Right cardiac atrium (tissue), 5 donors: ENCODE data around the gene SPINK9. TPM values are rescaled to one million over a fixed set of nuclear protein-coding genes. Genes with fewer than 3 reads are reported as not detected.
"Not testable (repeated sequence)": the region's sequence is repeated elsewhere in the genome, so short reads cannot be mapped to it uniquely, and the experiment has no call there.

Experiments used
- ATAC-seq, 2 donors: fragments of 200-7000 bp; cut with Tn5 transposase; one replicate each; pipeline versions ENCODE4 v1.8.0 to v1.9.1; 2020; ENCODE audit warnings: moderate library complexity in 2 of 2, mild to moderate bottlenecking in 1 of 2
- DNase-seq, 3 donors: peaks; one replicate each; pipeline ENCODE4 v3.0.0-alpha.2; 2020
- H3K27ac ChIP-seq: one replicate; pipeline ENCODE4 v1.5.1; 2013; ENCODE audit warnings: mild to moderate bottlenecking, low read length, control low read depth, moderate library complexity
- H3K27me3 ChIP-seq: one replicate; pipeline ENCODE4 v1.6.1; 2013; ENCODE audit not compliant: control insufficient read depth, insufficient read depth
- H3K4me1 ChIP-seq: one replicate; pipeline ENCODE4 v1.6.1; 2013; ENCODE audit warnings: low read length; ENCODE audit not compliant: control insufficient read depth, insufficient read depth
- H3K4me3 ChIP-seq: one replicate; pipeline ENCODE4 v1.5.1; 2013; ENCODE audit warnings: low read length, control low read depth
- H3K9me3 ChIP-seq: one replicate; pipeline ENCODE4 v1.6.1; 2013; ENCODE audit warnings: low read length; ENCODE audit not compliant: control insufficient read depth
- WGBS: extraction: QIAGEN DNeasy Blood & Tissue Kit; methylation state at CpG from one replicate; pipeline ENCODE4 v1.1.7; 2013; 5-methylcytosine and 5-hydroxymethylcytosine counted together
- intact Hi-C, 4 donors: fragments of 100-400 bp; cut with DNase I; formaldehyde crosslinking; loops; one replicate each; pipeline versions ENCODE4 v1.11.0 to v1.14.0; 2022 to 2023
- polyA plus RNA-seq: library from polyadenylated mRNA; stranded (reverse); fragments of 200-250 nt; gene quantifications from one replicate; pipeline ENCODE4 v1.2.3, GENCODE V29; 2013
- total RNA-seq, 4 donors: library from RNA; stranded (reverse); fragmentation: NEBNext Ultra II Directional; extraction: Animal tissue kit (Norgen Biotek cat#: 25700); gene quantifications; one replicate each; pipeline ENCODE4 v1.2.1, GENCODE V29; 2021
- donor health status: healthy with polysubstance abuse.
- donor health status: DM: no; HTN: yes; CAD: no.
- donor health status: DM: no; HTN: no; CAD: no.
- donor health status: DM: no; HTN: yes; CAD: no; lungs with severe emphysema.
- donor health status: DM: yes; HTN: yes; CAD: no.

The SPINK9 gene
- total and polyA plus RNA-seq, 5 donors, result 0.61 to 1.2 (median 0.73) TPM; not detected in 1

DNA sequence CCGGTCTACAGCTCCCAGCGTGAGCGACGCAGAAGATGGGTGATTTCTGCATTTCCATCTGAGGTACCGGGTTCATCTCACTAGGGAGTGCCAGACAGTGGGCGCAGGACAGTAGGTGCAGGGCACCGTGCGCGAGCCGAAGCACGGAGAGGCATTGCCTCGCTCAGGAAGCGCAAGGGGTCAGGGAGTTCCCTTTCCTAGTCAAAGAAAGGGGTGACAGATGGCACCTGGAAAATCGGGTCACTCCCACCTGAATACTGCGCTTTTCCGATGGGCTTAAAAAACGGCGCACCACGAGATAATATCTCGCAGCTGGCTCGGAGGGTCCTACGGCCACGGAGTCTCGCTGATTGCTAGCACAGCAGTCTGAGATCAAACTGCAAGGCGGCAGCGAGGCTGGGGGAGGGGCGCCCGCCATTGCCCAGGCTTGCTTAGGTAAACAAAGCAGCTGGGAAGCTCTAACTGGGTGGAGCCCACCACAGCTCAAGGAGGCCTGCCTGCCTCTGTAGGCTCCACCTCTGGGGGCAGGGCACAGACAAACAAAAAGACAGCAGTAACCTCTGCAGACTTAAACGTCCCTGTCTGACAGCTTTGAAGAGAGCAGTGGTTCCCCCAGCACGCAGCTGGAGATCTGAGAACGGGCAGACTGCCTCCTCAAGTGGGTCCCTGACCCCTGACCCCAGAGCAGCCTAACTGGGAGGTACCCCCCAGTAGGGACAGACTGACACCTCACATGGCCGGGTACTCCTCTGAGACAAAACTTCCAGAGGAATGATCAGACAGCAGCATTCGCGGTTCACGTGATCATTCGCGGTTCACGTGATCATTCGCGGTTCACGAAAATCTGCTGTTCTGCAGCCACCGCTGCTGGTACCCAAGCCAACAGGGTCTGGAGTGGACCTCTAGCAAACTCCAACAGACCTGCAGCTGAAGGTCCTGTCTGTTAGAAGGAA is 15.1 kb upstream of the SPINK9 start:
- H3K4me1 ChIP-seq, H3K27me3 ChIP-seq, intact Hi-C loops, H3K9me3 ChIP-seq, H3K4me3 ChIP-seq, ATAC-seq, H3K27ac ChIP-seq: not testable (repeated sequence)
- peak in 1 of 3 donors; percentile 54 for DNase-seq
- WGBS, result 58% methylated on average over 42 of the region's 42 CpGs

DNA sequence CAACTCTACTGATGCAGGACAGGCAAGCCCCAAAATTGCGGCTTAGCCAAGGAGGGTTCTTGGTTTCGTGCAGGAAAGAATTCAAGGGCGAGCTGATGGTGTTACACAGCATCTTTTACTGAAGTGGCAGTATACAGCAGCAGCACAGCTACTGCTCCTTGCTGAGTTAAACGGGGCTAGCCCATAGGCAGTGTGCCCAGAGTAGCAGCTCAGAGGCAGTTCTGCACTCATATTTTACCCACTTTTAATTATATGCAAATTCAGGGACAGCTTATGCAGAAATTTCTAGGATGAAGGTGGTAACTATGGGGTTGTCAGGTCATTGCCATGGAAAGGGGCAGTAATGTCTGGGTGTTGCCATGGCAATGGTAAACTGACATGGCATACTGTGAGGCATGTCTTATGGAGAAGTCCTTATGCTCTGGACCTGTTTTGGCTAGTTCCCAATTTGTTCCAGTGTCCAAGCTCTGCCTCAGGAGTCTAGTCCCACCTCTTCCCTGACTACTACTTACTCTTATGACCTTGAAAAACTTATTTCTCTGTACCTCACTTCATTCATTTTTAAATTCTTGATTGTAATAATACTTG is 2.0 kb upstream of the SPINK9 start:
- no peak overlapping the region for H3K27ac ChIP-seq
- no peak overlapping the region for H3K4me3 ChIP-seq
- 90% methylated on average over 4 of the region's 4 CpGs for WGBS
- H3K27me3 ChIP-seq, result no peaks in the 10 kb centered on the region
- DNase-seq, result no peak
- ATAC-seq, result no peak
- intact Hi-C loops, result no loop called here
- H3K9me3 ChIP-seq, result no peaks in the 10 kb centered on the region
- H3K4me1 ChIP-seq, result no peaks in the 10 kb centered on the region

DNA sequence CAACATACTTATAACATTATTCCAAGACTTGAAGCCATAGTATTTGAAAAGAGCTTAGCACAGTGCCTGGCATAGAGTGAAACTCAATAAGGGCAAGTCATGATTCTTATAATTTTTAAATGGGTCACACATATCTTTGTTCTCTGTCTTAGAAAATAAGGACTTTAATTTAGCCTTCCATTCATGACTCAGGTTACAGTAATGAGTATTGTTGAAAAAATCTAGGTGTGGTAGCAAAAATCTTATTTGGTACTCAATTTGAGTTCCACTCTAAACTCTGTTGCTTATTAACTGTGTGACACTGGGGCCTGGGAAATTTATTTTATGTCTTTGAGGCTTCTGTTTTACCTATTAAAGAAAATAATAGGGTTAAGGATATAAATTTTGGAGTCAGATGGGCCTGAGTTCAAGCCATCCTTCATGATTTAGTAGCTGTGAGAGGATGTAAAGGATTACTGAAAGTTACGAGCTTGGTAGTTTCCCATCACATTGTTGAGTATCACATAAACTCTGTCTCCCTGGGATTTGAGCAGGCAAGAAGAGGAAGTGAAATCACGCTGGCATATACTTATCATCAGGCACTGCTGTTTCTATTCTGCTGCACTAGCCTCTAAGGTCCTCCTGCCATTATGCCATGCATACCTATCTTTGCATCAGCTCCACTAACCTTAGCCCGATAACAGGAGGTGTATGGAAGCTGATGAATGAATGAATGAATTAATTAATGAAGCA is 1.5 kb downstream of the SPINK9 start:
- no peaks in the 10 kb centered on the region for H3K27me3 ChIP-seq
- H3K4me3 ChIP-seq, result no peak overlapping the region
- H3K27ac ChIP-seq, result no peak overlapping the region
- H3K9me3 ChIP-seq, result no peaks in the 10 kb centered on the region
- 77% methylated on average over 3 of the region's 3 CpGs for WGBS
- intact Hi-C loops, result no loop called here
- ATAC-seq (no peak), DNase-seq (no peak)
- no peaks in the 10 kb centered on the region for H3K4me1 ChIP-seq

DNA sequence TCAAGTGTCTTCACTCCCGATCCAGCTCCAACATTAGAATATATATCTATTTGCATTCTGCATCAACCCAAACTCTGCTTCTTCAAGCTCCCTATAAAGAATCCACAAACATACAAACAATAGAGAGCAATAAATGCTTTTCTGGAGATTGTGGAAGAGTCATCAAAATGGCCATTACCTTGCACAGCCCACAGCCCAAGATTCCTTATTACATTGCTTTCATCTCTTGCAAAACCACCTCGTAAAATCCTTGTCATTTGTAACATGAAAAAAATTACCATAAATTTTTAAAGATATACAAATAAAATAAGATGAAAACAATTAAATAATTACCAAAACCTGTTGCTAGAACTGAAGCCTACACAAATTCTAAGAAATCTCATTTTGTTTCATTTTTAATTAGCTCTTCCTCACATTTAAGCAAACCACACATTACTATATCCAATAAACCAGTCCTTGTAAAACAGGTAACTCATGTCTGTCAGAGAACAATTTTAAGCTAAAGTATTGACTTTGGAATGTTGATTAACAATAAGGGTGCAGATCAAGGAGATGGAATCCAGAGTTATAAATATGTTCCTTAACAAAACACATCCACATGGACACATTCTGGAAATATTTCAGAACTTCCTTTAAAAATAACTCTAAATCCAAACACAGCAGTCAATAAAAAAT is 7.1 kb downstream of the SPINK9 start:
- no peak overlapping the region for H3K4me3 ChIP-seq
- intact Hi-C loops, result no loop called here
- no peak for ATAC-seq
- no peaks in the 10 kb centered on the region for H3K9me3 ChIP-seq
- 96% methylated on average over 2 of the region's 2 CpGs for WGBS
- H3K4me1 ChIP-seq, result peaks cover 2% of the 10 kb centered on the region
- H3K27ac ChIP-seq, result no peak overlapping the region
- no peak for DNase-seq
- no peaks in the 10 kb centered on the region for H3K27me3 ChIP-seq

DNA sequence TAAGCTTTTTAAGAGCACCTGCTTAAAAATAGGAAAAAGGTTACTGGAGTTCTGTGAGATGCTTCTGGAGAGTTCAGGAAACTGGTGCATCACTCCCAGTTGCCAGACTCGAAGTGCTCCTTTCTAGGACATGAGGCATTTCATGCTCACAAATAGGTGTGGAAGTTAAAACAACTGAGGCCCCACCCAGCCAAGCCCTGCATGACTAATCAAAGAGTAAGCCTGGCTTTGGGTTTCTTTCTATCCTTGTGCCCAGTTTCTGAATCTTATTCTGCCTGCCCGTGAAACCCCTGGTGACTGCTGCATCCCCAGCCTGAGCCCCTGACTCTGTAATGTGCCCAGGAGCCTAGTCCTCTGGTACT is 7.7 kb downstream of the SPINK9 start:
- no peak overlapping the region for H3K4me3 ChIP-seq
- no peak overlapping the region for H3K27ac ChIP-seq
- intact Hi-C loops, result no loop called here
- no peaks in the 10 kb centered on the region for H3K27me3 ChIP-seq
- peaks cover 2% of the 10 kb centered on the region for H3K4me1 ChIP-seq
- 85% methylated on average over 2 of the region's 2 CpGs for WGBS
- DNase-seq, result no peak
- ATAC-seq, result no peak
- H3K9me3 ChIP-seq, result no peaks in the 10 kb centered on the region

DNA sequence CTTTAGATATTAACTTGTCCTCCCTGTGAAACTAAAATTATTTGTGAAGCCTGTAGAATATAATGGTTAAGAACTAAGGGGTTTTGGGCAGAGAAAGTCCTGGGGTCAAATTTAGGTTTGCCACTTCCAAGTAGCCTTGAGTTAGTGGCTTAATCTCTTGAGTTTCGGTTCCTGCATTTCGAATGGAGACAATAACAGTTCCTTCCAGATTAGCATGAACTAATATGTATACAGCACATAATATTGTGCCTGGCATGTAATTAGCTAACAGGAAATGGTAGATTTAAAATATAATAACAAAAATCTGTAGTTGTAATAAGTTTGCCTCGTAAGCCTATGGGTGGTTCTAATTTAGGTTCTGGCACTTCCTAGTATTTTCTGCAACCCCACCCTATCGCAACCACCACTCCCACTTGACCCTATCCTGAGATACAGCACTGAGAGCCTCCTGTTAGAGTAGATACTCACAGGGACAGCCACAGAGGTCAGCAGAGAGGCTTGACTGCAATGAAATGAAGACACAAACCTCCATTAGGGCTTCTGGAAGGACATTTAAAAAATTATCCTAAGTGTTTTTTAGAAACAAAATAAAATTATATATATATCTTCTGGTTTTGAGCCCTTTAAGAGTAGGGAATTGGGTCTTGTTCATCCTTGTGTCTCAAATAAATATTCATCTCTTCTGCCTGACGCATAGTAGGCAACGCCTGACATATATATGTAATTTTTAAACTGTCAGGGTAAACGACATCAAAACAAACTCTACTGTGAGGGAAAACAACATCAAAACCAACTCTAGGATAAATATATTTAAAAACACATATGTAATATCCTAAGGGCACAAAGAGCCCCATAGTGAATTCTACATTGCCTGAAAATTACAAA is 8.5 kb downstream of the SPINK9 start:
- Histone ChIP-seq H3K4me3 (no peak overlapping the region), H3K9me3 (no peaks in the 10 kb centered on the region), H3K27me3 (no peaks in the 10 kb centered on the region), H3K27ac (no peak overlapping the region), H3K4me1 (peaks cover 2% of the 10 kb centered on the region)
- 76% methylated on average over 7 of the region's 7 CpGs for WGBS
- intact Hi-C loops, result no loop called here
- DNase-seq, result no peak
- ATAC-seq, result no peak

DNA sequence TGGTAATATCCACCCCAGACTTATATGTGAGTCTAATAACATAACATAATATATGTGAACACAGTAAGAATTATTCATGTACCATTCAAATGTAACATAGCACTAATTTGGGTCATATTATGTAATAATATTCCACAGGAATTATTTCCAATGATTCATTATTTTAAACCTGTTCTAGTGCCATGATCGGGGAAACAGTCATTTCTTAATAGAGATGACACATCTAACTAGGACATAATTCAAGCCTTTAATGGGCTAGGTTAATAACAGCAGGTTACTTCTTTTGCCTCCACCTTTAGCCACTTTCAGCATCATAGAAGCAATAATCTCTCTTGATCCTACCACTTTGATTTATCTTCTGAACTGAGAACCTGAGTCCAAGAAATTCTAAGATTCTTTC is 12.3 kb downstream of the SPINK9 start:
- 93% methylated on average over 1 of the region's 1 CpG for WGBS
- H3K27me3 ChIP-seq, result no peaks in the 10 kb centered on the region
- H3K27ac ChIP-seq, result no peak overlapping the region
- H3K4me1 ChIP-seq, result peaks cover 2% of the 10 kb centered on the region
- no peaks in the 10 kb centered on the region for H3K9me3 ChIP-seq
- intact Hi-C loops, result no loop called here
- ATAC-seq (no peak), DNase-seq (no peak)
- no peak overlapping the region for H3K4me3 ChIP-seq

DNA sequence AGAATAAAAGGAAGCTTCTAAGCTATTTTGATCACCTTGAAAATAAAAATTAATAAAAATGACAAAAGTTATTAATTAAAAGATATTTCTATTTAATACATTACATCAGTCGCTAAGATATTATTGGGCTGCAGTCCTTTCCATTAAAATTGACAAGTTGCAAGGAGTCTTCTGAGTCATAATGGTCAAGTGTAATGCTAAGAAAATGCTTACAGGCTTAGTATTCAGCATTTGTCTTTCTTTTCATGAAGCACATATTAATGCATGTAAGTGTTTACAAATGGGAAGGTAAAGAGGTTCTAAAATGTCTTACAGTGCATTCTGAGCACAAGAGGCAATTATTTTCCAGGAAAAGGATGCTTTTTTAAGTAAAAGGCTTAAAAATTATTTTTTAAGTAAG is 17.3 kb downstream of the SPINK9 start:
- no peak overlapping the region for H3K27ac ChIP-seq
- no peaks in the 10 kb centered on the region for H3K4me1 ChIP-seq
- ATAC-seq (no peak), DNase-seq (no peak)
- intact Hi-C loops, result no loop called here
- WGBS, result 87% methylated on average over 1 of the region's 1 CpG
- no peaks in the 10 kb centered on the region for H3K9me3 ChIP-seq
- no peak overlapping the region for H3K4me3 ChIP-seq
- no peaks in the 10 kb centered on the region for H3K27me3 ChIP-seq

DNA sequence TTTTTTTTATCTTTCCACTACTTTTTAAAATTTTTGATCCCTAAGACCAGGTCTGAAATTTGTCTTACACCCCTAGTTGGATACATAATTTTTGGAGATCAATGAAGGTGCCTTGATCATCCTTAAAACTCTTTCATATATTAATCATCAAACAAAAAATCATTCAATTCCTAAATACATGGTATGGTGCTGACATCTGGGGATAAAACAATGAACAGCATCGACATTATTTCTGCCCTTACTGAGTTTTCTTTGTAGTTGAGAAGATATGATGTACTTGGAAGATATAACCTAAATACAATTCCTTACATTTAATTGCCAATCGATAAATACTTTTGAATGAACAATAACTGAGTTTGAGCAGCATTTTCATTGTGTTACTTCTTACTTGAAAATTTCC is 18.3 kb downstream of the SPINK9 start:
- H3K4me3 ChIP-seq, result no peak overlapping the region
- WGBS, result 90% methylated on average over 2 of the region's 2 CpGs
- H3K27me3 ChIP-seq, result no peaks in the 10 kb centered on the region
- H3K4me1 ChIP-seq, result no peaks in the 10 kb centered on the region
- no peaks in the 10 kb centered on the region for H3K9me3 ChIP-seq
- DNase-seq (no peak), ATAC-seq (no peak)
- intact Hi-C loops, result no loop called here
- H3K27ac ChIP-seq, result no peak overlapping the region

DNA sequence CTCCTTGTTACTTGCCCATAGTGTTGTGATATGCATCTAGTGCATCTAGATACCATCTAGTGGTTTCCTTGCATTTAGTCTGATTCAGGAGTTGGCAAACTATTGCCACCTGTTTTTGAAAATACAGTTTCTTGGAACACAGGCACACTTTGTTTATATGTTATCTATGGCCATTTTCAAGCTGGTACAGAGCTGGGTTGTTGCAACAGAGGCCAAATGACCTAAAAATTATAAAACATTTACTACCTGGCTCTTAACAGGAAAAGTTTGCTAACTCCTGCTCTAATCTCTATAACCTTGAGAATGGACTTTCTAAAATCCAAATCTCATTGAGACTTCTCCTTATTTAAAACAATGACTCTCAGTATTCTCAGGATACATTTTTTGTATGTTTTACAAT is 29.0 kb downstream of the SPINK9 start:
- no peak for ATAC-seq
- Histone ChIP-seq H3K27me3 (no peaks in the 10 kb centered on the region), H3K27ac (no peak overlapping the region), H3K4me3 (no peak overlapping the region), H3K9me3 (no peaks in the 10 kb centered on the region), H3K4me1 (no peaks in the 10 kb centered on the region)
- intact Hi-C loops, result no loop called here
- no peak for DNase-seq
